IPS DF 4.7 (cell line): Measurements from ENCODE around the gene ZSWIM3.

ENCODE experiments used
- DNase-seq: peaks from one replicate; pipeline ENCODE4 v3.0.0-alpha.2; 2013; ENCODE audit warnings: low spot score; ENCODE audit errors: extremely low read depth

ZSWIM3 gene

DNA sequence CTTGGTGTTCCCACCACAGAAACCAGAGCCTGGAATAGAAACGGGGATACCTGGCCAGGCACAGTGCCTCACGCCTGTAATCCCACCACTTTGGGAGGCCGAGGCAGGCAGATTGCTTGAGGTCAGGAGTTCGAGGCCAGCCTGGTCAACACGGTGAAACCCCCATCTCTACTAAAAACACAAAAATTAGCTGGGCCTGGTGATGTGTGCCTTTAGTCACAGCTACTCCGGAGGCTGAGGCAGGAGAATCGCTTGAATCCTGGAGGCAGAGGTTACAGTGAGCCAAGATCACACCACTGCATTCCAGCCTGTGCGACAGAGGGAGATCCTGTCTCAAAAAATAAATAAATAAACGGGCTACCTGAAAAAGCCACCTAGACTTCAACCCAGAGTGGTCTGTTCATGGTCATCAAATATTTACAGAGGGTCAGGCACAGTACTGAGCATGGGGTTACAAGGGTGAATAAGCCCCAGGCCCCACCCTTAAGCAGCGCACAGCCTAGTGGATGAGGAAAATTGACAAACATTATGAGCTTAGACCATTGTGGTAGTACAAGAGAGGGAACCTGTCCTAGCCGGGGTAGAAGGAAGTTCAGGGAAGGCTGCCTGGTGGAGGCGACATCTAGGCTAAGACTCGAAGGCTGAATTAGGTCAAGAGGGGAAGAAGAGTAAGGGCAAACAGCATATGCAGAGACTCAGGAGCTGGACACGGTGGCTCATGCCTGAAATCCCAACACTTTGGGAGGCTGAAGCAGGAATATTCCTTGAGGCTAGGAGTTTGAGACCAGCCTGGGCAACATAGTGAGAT is 69.9 kb downstream of the ZSWIM3 start:
- no peak for DNase-seq
